ENCODE data around the gene ARSB. TPM values are rescaled to one million over a fixed set of nuclear protein-coding genes. Genes with fewer than 3 reads are reported as not detected.

The ARSB gene
- polyA plus RNA-seq, 4 donors: 16.5 to 22.6 (median 22.0) TPM

DNA sequence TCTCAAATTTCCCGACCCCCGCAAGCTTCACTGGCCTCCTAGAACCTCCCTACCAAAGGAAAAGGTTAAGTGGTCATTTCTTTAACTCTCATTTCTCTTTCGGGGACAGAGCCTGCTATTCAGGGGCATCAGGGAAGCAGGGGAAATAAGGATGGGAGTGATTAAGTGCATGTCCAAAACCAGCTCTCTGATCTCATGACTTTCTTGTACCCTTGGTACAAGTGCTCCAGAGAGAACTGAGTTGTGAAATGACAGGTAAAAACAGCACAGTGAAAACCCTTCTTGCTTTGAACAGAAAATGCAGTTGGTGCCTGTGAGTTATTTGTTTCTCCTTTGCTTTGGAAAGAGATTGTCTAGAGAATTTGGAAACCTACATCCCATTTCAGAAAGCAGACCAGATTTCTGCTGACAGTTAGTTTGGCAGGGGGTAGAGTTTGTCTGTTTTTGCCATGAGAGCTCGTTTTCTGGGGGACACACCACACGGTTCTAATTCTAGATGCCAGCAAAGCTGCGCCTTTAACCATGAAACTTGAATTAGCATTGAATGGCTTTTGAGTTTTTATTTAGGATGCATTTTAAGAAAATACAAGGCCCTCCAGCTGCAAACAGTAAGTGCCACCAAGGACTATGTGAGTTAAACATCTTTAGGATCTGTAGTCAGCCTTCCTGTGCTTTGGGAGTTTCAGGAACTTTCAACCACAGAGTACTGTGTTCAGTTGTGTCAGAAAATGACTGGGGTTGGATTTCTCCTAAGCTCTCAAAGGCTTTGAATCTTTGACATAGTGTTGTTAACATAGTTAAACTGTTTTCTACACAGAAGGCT, 174.8 kb downstream of the ARSB start:
- no peak for DNase-seq (ENCODE audit: low read depth in 4 of 4, low spot score in 3 of 4)

DNA sequence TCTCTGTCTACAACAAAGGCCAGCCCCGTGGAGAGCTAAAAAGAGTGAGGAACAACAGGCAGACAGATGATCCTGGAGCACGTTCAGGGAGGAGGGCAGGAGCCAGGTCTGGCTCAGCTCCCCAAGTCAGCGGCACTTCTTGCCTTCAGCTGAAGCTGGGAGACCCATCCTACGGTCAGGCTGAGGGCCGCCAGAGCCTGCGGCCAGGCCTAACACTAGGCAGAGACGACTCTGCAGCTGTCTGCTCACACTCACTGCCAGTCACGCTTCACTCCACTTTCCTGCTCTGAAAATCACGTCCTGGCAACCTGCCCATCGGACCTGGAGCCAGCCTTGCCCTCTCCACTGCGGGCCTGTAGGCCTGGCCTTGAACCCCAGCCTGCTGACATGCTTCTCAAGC, 175.7 kb downstream of the ARSB start:
- DNase-seq (ENCODE audit: low read depth in 4 of 4, low spot score in 3 of 4): peak in 1 of 4 donors; percentile 36

DNA sequence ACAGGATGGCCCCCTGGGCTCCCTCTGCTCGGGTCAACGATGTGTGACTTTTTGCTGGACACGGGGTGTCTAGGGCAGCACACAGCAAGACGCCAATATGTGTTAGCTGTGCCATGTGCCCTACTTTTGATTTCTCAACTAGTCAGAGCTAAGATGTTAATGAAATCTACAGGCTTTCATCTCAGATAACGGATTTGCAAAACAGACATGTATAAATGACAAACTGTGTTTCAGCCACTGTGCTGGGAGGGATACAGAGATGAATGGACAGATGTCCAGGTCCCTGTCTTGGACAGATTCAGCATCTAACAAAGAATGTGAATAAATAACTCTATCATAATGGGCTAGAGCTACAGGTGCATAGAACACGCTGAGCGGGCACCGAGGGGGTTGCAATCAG, 176.3 kb downstream of the ARSB start:
- no peak for DNase-seq (ENCODE audit: low read depth in 4 of 4, low spot score in 3 of 4)

DNA sequence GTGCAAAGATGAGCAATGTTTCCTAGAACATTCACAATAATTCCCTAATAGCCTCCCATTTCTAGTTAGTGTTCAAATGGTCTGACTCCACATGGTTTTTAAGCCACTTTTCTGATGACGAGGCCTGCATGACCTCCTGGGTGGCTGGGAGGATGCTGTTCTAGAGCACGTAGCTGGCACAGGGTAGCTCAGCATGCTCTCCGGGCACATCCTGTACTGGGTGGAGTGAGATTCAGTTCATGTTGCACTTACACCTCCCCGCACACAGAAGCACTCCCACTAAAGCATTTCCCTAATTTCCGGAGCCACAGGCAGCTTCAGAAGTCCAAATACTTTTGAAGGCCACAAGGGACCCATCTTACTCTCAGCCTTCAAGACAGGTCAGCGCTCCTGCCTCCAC, 176.7 kb downstream of the ARSB start:
- DNase-seq (ENCODE audit: low read depth in 4 of 4, low spot score in 3 of 4): no peak

DNA sequence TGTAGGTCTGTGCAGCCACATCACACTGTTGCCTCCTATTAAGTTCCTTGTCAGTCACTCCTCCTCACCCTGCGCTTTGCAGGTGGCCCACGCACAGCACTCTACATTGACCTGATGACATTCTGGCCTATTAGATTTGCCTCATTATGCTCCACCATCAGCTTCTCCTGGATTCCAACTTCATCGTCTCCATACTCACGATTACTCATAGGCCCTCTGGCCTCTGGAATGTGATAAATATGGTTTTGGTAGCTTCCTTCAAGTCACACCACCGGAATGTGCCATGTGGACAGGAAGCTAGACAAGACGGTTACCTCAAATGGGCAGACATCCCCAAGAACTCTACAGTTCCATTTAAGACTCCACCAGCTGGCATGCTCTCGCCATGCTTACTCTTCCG, 178.6 kb downstream of the ARSB start:
- DNase-seq (ENCODE audit: low read depth in 4 of 4, low spot score in 3 of 4): no peak

DNA sequence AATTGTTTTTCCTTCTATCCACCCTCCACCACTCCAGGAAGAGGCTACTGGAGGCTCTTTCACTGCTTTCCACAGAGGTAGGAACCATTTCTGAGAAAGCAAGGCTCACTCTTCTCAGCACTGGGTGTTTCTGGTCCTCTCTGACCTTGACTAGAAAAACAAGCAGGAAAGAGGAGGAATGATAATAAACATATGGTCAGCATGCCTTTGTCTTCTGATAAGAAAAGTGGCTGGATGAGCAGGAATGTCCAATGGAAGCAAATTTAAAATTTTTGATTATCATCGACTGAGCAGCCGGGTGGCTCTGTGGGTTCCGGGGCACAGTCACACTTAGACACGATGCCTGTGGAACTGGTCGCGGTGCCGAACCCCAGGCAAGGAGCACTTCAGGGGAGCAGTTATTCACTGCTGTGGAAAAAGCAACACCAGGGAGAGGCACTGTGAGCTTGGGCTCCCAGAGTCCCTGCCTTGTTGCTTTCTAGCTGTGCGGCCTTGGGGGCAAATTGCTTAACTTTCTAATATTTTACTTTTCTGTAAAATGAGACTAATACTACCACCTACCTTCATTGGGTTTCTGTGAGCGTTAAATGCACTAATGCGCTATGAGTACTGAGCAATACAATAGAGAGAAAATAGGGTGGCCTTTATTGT, 179.5 kb downstream of the ARSB start:
- DNase-seq (ENCODE audit: low read depth in 4 of 4, low spot score in 3 of 4): no peak

DNA sequence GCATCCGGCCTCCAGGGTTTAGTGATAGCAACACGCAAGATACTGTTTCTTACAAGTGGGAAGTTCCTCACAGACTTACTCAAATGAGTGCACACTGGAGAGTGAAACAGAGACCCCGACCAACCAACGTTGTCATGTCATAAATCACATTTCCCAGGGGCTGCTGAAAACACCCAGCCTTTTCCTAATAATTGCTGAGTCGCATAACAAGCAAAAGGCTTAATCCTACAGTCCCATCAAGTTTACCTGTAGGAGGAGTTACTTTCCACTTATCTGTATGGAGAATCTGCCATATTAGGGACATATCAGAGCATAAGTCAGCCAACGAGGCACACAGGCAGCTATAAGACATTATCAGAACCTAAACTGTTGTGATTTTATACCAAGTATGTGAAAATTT, 180.1 kb downstream of the ARSB start:
- no peak for DNase-seq (ENCODE audit: low read depth in 4 of 4, low spot score in 3 of 4)

DNA sequence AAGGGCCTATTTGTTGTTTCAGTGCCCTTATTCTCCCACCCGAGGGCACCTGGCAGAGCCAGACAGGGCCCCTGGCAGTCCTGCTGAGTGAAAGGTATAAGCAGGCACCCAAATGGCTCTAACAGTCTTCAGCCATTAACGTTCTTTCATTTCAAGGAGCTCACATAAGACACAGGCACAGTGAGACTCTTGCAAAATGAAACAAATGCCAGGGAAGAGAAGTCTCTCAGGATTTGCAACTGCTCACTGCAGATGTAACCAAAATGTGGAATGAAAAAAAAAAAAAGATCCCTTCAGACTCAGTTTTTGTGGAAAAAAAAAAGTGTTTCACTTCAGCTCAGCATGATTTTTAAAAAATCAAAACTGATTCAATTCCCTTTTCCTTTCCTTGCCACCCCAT, 181.2 kb downstream of the ARSB start:
- no peak for DNase-seq (ENCODE audit: low read depth in 4 of 4, low spot score in 3 of 4)

DNA sequence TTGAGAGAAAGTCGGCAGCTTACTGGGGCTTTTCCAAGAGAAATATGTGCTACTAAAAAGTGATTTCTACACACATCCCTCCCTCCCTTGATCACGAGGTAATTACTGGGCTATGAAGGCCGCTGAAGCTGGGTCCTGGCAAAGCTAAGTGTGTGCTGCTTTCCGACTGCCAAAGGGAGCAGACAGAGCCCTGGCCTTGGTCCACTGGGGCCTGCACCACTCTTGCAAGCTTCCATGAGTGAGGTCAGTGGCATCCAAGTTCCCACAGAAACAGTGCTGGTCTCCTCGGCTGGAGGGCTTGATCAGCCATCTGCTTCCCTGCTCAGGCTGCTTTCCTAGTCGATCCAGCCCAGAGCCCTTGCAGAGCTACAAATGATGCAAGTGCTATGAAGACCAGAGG, 181.8 kb downstream of the ARSB start:
- DNase-seq (ENCODE audit: low read depth in 4 of 4, low spot score in 3 of 4): no peak

DNA sequence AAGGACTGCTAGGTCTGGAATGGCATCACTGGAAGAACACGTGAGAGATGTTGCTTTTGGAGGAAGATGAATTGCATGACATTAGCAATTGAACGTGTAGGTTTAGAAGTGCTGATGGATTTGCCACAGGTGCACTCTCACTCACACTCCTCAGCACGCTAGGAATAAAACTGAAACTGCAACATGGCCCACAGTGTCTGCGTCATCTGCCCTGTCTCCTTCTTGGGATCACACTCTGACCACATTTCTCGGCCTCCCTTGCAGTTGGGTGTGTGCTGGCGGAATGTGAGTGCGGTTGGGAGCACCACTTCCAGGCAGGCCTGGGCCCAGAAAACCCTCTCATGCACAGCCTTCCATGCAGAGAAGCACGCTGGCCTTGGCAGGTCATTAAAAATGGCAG, 183.7 kb downstream of the ARSB start:
- DNase-seq (ENCODE audit: low read depth in 4 of 4, low spot score in 3 of 4): no peak

DNA sequence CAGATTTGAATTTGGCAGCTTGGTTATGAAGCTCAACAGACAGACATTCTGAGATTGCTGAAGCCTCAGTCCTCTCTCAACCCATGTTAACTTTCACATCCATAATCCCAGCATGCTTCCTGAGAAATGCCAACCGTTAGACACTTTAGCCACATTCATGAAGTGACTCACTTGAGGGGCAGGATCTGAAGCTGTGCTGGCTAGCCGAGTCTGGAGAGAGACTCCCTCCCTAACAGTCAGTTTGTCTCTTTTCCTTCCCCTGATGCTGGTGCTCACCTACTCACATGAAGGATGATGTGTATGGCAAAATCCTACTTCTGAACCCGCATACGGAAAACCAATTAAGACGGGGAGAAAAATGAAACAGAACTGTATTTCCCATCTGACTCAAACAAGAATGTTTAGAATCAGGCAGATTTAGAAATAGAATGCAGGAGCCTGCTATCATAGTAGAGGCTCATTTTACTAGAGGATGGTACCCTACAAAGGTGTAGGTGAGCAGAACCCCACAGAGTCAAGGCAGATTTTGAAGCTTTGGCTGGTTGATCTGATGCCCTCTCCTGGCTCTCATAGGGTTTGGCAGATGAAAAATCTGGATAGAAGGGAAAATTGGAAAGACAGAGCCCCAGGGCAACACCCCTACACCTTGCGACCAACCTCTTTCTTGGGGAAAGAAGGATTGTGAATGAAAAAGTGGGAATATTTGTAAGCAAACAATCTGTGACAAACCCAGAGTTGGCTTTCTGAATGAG, 185.7 kb downstream of the ARSB start:
- no peak for DNase-seq (ENCODE audit: low read depth in 4 of 4, low spot score in 3 of 4)

DNA sequence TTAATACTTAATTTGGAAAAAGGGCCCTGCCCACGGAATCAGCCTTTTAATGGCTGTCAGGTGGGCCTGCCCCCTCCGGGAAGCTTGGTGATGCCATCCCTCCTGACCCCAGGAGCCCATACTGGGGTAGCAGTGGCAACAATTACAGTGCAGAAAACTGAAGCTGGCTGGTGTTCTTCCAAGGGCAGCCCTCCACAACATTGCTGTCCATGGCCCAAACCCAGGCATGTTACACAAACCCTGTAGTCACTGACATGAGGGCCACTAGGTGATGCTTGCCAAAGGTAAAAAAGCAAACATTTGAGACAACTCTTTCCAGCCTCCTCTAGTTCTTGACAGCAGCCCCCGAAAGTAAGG, 186.5 kb downstream of the ARSB start:
- DNase-seq (ENCODE audit: low read depth in 4 of 4, low spot score in 3 of 4): no peak

DNA sequence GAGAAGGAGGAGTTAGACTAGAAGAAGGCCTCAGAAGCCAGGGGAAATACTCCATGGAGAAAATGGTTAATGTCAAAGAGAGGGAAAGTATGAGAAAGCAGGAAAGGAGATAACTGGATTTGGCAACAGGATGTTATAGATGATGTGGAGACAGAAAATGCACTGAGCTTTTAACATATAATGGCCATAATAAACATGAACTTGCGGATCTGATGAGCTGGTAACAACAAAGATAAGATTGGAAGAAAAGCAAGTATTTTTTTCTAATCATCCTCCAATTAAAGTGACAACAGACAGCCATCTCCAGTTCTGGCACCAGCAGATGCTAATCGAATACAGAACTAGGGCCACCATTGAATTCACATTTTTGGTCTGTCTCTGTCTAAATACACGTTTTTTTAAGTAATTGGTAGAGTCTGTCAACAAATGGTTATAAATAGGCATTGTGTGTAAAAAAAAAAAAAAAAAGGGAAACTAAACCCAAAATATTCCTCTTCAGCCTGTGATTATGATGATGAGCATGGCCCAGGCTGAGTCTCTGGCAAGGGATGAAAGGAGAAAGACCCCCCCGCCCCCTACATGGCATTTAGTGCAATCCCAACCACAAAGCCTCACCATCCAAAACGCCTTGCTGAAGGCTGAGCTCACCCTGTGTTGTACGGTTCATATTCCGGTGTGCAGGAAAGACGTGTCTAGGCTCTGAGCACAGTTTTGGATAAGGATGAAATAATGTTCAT, 187.0 kb downstream of the ARSB start:
- no peak for DNase-seq (ENCODE audit: low read depth in 4 of 4, low spot score in 3 of 4)

DNA sequence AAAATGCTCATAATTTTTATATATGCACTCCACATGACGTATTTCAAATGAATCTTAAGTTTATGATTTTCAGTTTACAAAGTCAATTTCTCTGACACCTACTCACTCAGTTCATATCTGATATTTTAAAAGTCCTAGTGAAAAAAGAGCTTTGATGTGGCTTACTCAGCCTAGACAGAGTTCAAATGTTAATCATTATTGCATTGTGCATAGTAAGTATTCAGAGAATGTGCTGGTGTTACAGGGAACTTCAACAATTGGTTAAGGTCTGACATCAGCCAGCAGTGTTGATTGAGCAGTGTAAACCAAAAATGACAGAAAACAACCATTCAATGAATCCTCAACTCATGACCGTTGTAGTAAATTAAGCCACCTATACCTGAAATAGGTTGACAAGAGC, 189.4 kb downstream of the ARSB start:
- DNase-seq (ENCODE audit: low read depth in 4 of 4, low spot score in 3 of 4): no peak

DNA sequence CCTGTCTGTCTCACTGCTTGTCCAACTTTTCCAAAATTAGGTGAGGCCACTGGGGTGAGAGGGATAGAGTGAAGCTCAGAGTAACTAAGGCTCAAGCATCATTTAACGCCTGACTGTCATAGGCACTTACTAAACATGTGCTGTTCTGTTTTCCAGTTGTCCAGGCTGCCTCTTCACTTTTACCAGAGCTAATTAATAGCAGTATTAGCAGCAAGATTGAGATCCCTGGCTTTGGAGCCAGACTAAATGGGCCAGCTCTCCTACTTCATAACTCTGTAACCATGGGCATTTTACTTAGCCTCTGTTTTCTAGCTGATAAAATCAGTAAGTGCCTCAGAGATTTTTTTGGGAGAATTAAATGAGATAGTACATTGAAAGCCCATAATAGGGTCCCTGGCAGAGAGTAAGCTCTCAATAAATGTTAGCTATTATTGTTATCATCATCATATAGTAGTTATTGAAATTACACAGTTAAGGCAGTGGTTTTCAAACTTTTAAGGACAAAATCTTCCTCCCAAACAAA, 190.4 kb downstream of the ARSB start:
- DNase-seq (ENCODE audit: low read depth in 4 of 4, low spot score in 3 of 4): no peak

DNA sequence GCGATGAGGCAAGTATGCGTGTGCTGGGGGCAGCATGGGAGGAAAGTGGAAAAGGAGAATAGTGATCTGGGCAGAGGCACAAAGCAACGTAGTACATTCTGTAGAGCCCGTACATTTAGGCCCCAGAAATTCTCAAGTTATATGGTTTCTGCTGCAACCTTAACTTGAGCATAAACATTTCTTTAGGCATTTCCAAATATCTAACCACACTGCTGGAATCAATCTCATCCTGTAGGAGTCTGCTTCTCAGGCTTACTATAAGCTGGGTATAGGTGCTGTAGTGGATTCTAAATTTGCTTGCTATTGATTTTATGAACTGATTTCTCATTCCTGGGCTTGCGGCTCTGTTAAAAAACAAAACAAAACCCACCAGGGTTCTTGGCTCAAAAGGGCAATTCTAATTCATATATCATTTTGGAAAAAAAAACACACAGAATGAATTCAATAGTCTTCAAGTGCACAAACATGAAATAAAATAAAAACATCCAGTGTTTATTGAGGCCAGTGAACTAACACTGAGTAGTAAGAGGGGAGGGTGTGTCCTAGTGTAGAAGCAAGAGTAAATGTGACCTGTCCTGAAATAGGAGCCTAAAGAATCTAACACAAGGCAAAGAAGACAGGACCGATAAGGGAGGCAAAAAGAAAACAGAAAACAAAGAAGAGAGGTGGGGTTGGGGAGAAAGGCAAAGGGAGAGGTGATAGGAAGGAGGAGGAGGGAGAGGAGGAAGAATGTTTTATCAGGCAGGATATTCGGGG, 191.0 kb downstream of the ARSB start:
- DNase-seq (ENCODE audit: low read depth in 4 of 4, low spot score in 3 of 4): no peak

DNA sequence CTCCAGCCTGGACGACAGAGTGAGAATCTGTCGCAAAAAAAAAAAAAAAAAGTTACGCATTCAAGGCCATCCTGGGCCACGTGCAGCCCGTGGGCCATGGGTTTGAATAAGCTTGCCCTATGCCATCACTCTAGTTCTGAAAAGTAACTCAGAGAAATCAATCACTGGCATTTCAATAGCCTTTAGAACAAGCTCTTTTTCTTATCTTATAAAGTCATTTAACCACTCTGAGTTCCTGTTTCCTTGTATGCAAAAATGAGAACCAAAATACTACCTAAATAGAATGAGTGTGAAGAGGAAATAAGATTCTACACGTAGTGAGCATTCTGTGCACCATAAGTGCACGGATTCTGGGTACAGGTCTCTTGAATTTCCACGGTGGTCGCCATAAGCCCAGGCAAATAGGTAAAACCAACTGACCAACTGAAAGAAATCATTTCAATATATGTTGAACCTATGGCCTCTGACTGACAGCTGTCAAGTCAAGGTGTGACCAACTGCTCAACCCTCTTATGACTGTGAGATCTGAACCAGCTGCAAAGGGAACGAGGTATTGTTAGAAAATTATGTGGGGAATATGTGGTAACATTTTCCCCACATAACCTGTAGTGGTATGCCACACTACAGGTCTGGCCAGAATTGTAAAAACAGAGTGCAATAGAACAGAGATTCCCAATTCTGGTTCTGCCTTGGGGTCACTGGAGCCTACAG, 192.6 kb downstream of the ARSB start:
- no peak for DNase-seq (ENCODE audit: low read depth in 4 of 4, low spot score in 3 of 4)

DNA sequence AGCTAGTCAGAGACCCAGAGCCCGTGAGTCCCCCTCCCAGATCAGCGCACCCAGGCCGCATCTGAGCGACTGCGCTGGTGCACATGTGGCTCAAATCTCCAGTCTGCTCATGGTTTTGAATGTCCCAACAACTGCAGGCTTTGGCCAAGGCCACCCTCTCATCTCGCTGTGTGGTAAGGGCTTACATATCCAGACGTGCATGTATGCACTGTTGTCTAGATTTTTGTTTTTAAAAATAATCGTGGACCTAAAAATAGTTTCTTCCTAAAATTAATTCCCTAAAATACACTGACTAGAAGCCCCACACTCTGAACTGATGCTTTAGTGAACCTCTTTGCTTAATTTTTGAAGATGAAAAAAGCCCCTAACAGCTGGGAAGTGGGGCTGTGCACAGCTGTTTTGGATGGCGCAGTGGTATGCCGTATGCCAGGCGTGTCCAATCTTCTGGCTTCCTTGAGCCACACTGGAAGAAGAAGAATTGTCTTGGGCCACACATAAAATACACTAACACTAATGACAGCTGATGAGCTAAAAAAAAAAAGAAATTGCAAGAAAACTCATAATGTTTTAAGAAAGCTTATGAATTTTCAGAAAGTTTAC, 193.5 kb downstream of the ARSB start:
- DNase-seq (ENCODE audit: low read depth in 4 of 4, low spot score in 3 of 4): no peak

DNA sequence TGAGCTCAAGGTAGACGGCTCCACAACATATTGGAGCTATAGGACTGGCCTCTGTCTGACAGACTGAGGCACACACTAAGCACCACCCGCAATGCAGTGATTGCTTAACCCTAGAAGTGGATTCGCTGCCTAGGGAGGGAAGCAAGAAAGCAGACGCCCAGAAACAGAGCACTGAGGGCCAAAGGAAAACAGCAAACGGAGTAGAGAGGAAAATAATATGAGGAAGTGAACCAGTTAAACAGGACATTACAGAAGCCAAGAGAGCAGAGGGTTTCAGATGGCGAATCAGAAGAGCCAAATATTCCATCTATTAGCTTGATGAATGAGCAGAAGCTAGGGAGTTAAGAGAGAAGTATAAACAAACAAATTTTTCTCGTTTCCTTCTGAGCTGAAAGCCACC, 197.3 kb downstream of the ARSB start:
- no peak for DNase-seq (ENCODE audit: low read depth in 4 of 4, low spot score in 3 of 4)

All from right renal pelvis (tissue), 4 donors.